Gastroesophageal sphincter (tissue), 4 donors: Measurements from ENCODE around the gene THTPA. TPM values are rescaled to one million over a fixed set of nuclear protein-coding genes. Genes with fewer than 3 reads are reported as not detected.
A peak's percentile ranks its signal among the peaks of the same experiment; 100 is the strongest.

ENCODE experiments used
- ATAC-seq: fragments of 150-250 bp; one replicate; pipeline ENCODE4 v1.9.1; 2016; ENCODE audit warnings: mild to moderate bottlenecking, moderate library complexity
- H3K27ac ChIP-seq, 4 donors: fragments of 200-600 bp; sonication (generic) in 3 of 4; 1 replicate in 3 of 4; 2 replicates in 1 of 4; pipeline ENCODE4 v1.5.1; 2016 to 2019
- H3K27me3 ChIP-seq: fragments of 200-600 bp; sonication (generic); one replicate; pipeline ENCODE4 v1.5.1; 2019
- H3K36me3 ChIP-seq, 2 donors: fragments of 200-600 bp; sonication (generic); one replicate each; pipeline ENCODE4 v1.5.1; 2019; ENCODE audit warnings: control low read depth in 1 of 2
- H3K4me1 ChIP-seq, 3 donors: fragments of 200-600 bp; sonication (generic); 1 replicate in 2 of 3; 2 replicates in 1 of 3; pipeline ENCODE4 v1.5.1; 2016 to 2019; ENCODE audit warnings: control low read depth in 2 of 3
- H3K4me3 ChIP-seq, 2 donors: fragments of 200-600 bp; sonication (generic); one replicate each; pipeline ENCODE4 v1.5.1; 2019; ENCODE audit warnings: mild to moderate bottlenecking in 1 of 2, moderate library complexity in 1 of 2
- H3K9me3 ChIP-seq, 3 donors: fragments of 200-600 bp; sonication (generic); one replicate each; pipeline ENCODE4 v1.5.1; 2017 to 2019; ENCODE audit warnings: control low read depth in 2 of 3
- EP300 ChIP-seq: sonication (generic); formaldehyde crosslinking; IDR thresholded peaks from one replicate; pipeline ENCODE4 v1.6.1; 2017; ENCODE audit warnings: antibody characterized with exemption, mild to moderate bottlenecking
- POLR2A ChIP-seq, 2 donors: fragments of 450-650 bp; IDR thresholded peaks; one replicate each; pipeline ENCODE4 v1.6.1; 2017; ENCODE audit warnings: antibody characterized with exemption in 2 of 2, mild to moderate bottlenecking in 2 of 2, moderate library complexity in 1 of 2
- POLR2AphosphoS5 ChIP-seq: sonication (generic); formaldehyde crosslinking; IDR thresholded peaks from one replicate; pipeline ENCODE4 v1.6.1; 2017; ENCODE audit warnings: antibody characterized with exemption
- WGBS, 2 donors: methylation state at CpG; one replicate each; pipeline ENCODE4 v1.1.5; 2018; ENCODE audit warnings: low coverage in 1 of 2; 5-methylcytosine and 5-hydroxymethylcytosine counted together
- total RNA-seq, 4 donors: library from RNA; depleted of rRNA; stranded (reverse); fragments of >200 nt; gene quantifications; one replicate each; pipeline ENCODE4 v1.1.0, GENCODE V29; 2016
- TF ChIP-seq, protein P1 (sequence below), 4 experiments: fragments of 200-600 bp in 2 of 4; fragments of 450-650 bp in 2 of 4; sonication (generic) in 1 of 4; IDR thresholded peaks; one replicate each; pipeline ENCODE4 v1.5.1; 2017 to 2019; ENCODE audit warnings: antibody characterized with exemption in 4 of 4, mild to moderate bottlenecking in 2 of 4, moderate library complexity in 2 of 4

The THTPA gene
- total RNA-seq, 4 donors from 2014 or later: 17.7 to 28.8 (median 21.3) TPM

GRCh38 chr14:23547924-23548323 lies 8.1 kb upstream of the THTPA start:
- ATAC-seq: no peak
- H3K27ac ChIP-seq: no peak overlapping the region

DNA sequence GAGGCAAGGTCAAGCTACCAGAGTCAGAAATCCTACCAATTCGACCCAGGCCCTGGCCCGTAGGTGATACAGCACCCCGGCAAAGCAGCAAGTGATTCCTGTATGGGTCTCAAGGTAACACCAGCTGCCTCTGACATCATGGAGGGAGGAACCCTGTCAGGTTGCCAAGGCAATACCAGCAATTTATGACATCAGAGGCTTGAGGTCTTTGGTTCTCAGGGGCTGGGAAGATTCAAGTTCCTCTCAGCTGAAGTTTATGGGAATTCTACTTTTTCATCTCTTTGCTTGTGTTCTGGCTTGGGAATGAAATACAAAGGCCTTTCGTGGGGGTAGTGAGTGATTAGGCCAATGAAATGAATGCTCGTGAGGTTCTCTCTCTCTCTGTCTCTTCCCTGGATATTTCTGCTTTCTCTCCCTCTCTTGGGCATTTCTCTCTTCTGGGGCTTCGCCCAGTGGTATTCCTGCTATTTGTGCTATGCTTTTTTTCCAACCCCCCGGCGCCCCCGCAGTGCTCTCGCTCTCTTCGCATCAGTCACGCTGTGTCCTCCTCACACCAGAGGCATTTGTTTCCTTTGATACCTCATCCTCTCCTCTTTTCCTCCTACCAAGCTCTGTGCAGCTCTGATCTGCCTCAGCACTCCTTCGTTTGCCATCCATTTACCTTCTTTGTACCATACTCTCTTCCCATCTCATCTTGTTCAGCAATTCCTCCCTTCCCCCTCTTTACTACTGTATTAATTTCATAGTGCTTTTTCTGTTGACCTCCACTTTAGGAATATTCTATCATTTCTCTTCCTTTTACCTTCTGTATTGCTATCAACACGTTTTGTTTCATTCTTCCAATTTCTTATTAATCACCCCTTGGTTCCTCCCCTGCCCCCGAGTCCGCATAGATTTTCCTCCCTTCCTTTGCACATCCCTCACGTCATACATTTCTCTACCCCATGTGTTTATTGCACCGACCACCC lies 7.4 kb upstream of the THTPA start:
- TF ChIP-seq POLR2AphosphoS5: no peak
- TF ChIP-seq, protein P1, sequence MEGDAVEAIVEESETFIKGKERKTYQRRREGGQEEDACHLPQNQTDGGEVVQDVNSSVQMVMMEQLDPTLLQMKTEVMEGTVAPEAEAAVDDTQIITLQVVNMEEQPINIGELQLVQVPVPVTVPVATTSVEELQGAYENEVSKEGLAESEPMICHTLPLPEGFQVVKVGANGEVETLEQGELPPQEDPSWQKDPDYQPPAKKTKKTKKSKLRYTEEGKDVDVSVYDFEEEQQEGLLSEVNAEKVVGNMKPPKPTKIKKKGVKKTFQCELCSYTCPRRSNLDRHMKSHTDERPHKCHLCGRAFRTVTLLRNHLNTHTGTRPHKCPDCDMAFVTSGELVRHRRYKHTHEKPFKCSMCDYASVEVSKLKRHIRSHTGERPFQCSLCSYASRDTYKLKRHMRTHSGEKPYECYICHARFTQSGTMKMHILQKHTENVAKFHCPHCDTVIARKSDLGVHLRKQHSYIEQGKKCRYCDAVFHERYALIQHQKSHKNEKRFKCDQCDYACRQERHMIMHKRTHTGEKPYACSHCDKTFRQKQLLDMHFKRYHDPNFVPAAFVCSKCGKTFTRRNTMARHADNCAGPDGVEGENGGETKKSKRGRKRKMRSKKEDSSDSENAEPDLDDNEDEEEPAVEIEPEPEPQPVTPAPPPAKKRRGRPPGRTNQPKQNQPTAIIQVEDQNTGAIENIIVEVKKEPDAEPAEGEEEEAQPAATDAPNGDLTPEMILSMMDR (IDR thresholded peaks at IDR 0.05): no peak
- TF ChIP-seq POLR2A (IDR thresholded peaks at IDR 0.05): no peak
- TF ChIP-seq EP300: no peak
- Histone ChIP-seq H3K9me3 (no peaks in the 10 kb centered on the region), H3K36me3 (no peaks in the 10 kb centered on the region), H3K27me3 (no peaks in the 10 kb centered on the region), H3K4me1 (peaks cover 0 to 25% (median 0%) of the 10 kb centered on the region in 3 donors), H3K4me3 (no peak overlapping the region), H3K27ac (no peak overlapping the region)
- ATAC-seq: no peak
- 51 to 55% methylated on average over 11 to 16 of the region's 18 CpGs for WGBS, 2 donors

More at GRCh38 chr14:23547924-23548323, 8.1 kb upstream of the THTPA start:
- Histone ChIP-seq H3K4me3 (no peak overlapping the region), H3K4me1 (peaks cover 0 to 25% (median 0%) of the 10 kb centered on the region in 3 donors), H3K36me3 (no peaks in the 10 kb centered on the region), H3K27me3 (no peaks in the 10 kb centered on the region), H3K9me3 (no peaks in the 10 kb centered on the region)
- TF ChIP-seq POLR2AphosphoS5 (no peak), EP300 (no peak), POLR2A (IDR thresholded peaks at IDR 0.05) (no peak)
- TF ChIP-seq, protein P1 (IDR thresholded peaks at IDR 0.05): no peak
- 68 to 94% methylated on average over 2 of the region's 2 CpGs for WGBS, 2 donors

- H3K9me3 ChIP-seq: no peaks in the 10 kb centered on the region
- H3K4me3 ChIP-seq: peak overlapping the region; percentile 42 to 67
- H3K27me3 ChIP-seq: no peaks in the 10 kb centered on the region
- TF ChIP-seq, protein P1 (IDR thresholded peaks at IDR 0.05): no peak
- TF ChIP-seq POLR2AphosphoS5: no peak
- TF ChIP-seq POLR2A (IDR thresholded peaks at IDR 0.05): no peak
- no peak for TF ChIP-seq EP300
- H3K36me3 ChIP-seq: no peaks in the 10 kb centered on the region
- 26 to 38% methylated on average over 8 to 12 of the region's 12 CpGs for WGBS, 2 donors
- H3K4me1 ChIP-seq: peaks cover 0 to 24% (median 3%) of the 10 kb centered on the region in 3 donors
- no peak for ATAC-seq
- H3K27ac ChIP-seq: peak overlapping the region in 1 of 4 donors; percentile 76
Measured at GRCh38 chr14:23550131-23550811, 5.8 kb upstream of the THTPA start.

DNA sequence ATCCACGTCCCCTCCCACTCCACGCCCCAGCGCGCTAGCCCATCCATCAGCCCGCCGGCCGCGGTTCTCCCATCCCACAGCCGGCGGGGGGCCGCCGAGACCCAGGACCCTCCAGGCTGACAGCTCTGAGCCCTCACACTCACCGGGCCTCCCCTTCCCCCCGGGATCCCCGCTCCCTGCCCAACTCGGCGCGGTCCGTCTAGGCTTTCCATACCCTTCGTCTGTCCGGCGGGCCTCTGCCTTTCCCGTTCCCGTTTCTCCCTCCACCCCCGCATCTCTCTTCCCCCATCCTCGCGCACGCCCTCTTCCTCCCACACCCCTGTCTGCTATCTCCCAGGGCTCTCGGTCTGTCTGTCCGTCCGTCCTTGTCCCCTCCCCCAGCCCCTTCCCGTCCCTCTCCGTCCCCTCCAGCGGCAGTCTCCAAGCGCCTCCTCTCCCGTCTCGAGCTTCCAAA lies 5.2 kb upstream of the THTPA start:
- Histone ChIP-seq H3K27ac (peak overlapping the region in 2 of 4 donors; percentile 71 to 76), H3K9me3 (no peaks in the 10 kb centered on the region), H3K4me1 (peaks cover 0 to 28% (median 7%) of the 10 kb centered on the region in 3 donors), H3K27me3 (no peaks in the 10 kb centered on the region), H3K36me3 (no peaks in the 10 kb centered on the region), H3K4me3 (peak overlapping the region; percentile 42 to 67)
- no peak for ATAC-seq
- WGBS, 2 donors: 1% methylated on average over 24 to 27 of the region's 37 CpGs
- TF ChIP-seq POLR2AphosphoS5: no peak
- no peak for TF ChIP-seq POLR2A (IDR thresholded peaks at IDR 0.05)
- TF ChIP-seq, protein P1 (IDR thresholded peaks at IDR 0.05): no peak
- TF ChIP-seq EP300: no peak
